ENCODE measurements around the gene CTSS. TPM values are rescaled to one million over a fixed set of nuclear protein-coding genes. Genes with fewer than 3 reads are reported as not detected.
"Not testable (repeated sequence)": the region's sequence is repeated elsewhere in the genome, so short reads cannot be mapped to it uniquely, and the experiment has no call there.

The CTSS gene
- total and polyA plus RNA-seq, 8 donors: 6.5 to 126 (median 9.6) TPM

DNA sequence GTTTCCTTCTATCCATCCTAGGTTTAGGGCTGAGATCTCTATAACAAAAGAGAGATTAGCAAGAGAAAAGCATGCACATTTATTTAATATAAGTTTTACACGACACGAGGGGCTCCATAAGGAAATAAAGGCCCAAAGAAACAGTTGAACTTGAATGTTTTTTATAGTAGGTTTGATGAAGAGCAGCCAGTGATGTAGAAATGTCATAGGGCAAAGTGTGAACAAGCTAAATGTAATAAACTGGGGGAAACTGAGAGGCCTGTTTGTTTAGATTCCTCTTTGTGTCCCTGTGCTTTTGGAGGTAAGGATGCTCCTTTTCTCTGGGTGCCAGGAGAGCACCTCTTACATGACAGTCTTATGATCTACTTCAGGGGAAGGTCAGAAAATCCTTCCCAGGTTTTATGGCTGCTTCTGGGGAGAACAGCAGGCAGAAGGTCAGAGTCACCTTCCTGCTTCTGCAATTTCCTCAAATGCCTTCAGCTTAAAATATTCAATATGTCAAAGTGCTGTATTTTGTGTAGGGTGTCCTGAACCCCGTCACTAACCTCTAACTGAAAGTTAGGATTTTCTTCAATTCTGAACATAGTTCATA, 35.4 kb downstream of the CTSS start:
- Histone ChIP-seq H3K4me1 (no peaks in the 10 kb centered on the region), H3K4me3 (no peak overlapping the region), H3K36me3 (no peaks in the 10 kb centered on the region), H3K27ac (no peak overlapping the region), H3K9me3 (no peaks in the 10 kb centered on the region), H3K27me3 (no peaks in the 10 kb centered on the region)
- ATAC-seq (no peak), DNase-seq (no peak), FAIRE-seq (no peak)
- TF ChIP-seq, protein P1, sequence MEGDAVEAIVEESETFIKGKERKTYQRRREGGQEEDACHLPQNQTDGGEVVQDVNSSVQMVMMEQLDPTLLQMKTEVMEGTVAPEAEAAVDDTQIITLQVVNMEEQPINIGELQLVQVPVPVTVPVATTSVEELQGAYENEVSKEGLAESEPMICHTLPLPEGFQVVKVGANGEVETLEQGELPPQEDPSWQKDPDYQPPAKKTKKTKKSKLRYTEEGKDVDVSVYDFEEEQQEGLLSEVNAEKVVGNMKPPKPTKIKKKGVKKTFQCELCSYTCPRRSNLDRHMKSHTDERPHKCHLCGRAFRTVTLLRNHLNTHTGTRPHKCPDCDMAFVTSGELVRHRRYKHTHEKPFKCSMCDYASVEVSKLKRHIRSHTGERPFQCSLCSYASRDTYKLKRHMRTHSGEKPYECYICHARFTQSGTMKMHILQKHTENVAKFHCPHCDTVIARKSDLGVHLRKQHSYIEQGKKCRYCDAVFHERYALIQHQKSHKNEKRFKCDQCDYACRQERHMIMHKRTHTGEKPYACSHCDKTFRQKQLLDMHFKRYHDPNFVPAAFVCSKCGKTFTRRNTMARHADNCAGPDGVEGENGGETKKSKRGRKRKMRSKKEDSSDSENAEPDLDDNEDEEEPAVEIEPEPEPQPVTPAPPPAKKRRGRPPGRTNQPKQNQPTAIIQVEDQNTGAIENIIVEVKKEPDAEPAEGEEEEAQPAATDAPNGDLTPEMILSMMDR (IDR thresholded peaks at IDR 0.05): no peak
- intact Hi-C loops (cut with DNase I): no loop called here
- WGBS, 2 donors: 79 to 82% methylated on average over 3 of the region's 3 CpGs

DNA sequence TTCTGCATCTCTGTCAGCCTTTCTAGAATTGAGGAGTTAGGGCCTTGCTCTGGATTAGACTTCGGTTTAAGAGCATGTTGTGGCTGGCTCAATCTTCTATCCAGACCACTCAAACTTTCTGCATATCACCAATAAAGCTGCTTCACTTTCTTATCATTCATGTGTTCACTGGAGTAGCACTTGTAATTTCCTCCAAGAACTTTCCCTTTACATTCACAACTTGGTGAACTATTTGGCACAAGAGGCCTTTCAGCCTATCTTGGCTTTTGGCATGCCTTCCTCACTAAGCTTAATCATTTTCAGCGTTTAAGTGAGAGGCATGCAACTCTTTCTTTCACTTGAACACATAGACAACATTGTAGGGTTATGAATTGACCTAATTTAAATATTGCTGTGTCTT, 41.2 kb downstream of the CTSS start:
- intact Hi-C loops (cut with DNase I): no loop called here
- no peaks in the 10 kb centered on the region for H3K36me3 ChIP-seq
- ATAC-seq (no peak), FAIRE-seq (no peak), DNase-seq (no peak)
- no peaks in the 10 kb centered on the region for H3K9me3 ChIP-seq
- no peaks in the 10 kb centered on the region for H3K4me1 ChIP-seq
- H3K27me3 ChIP-seq: no peaks in the 10 kb centered on the region
- H3K27ac ChIP-seq: no peak overlapping the region
- TF ChIP-seq, protein P1 (IDR thresholded peaks at IDR 0.05): no peak
- 52 to 61% methylated on average over 2 of the region's 2 CpGs for WGBS, 2 donors
- H3K4me3 ChIP-seq: no peak overlapping the region

DNA sequence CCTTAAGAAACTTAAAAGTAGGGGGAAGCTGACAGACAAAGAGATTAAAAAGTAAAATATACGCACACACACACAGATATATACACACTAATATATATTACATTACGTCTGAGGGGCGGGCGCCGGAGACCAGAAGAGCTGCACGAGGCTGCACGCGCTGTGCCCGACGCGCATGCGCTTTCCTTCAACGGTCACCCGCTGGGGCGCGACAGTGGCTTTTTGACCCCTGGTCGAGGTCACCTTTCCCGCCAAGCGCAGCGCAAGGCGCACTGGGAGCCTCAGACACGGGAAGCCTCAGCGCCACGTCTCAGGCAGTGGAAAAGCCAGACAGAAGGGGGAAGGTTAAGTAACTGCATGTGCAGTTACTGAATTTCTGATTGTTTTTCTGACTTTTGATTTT, 44.9 kb downstream of the CTSS start, which contains the start of gene HORMAD1:
HORMAD1 (minus strand) TSS at position 193 of the 400 bp plus-strand sequence. CDS start 1,390 bp downstream, outside the sequence.
- intact Hi-C loops (cut with DNase I): no loop called here
- DNase-seq: no peak
- no peaks in the 10 kb centered on the region for H3K36me3 ChIP-seq
- 95 to 96% methylated on average over 24 of the region's 24 CpGs for WGBS, 2 donors
- FAIRE-seq: no peak
- H3K27ac ChIP-seq: no peak within 1 kb of the TSS
- no peaks in the 10 kb centered on the region for H3K27me3 ChIP-seq
- TF ChIP-seq, protein P1 (IDR thresholded peaks at IDR 0.05): no peak
- H3K9me3 ChIP-seq: no peaks in the 10 kb centered on the region
- no peak within 1 kb of the TSS for H3K4me3 ChIP-seq
- no peak for ATAC-seq
- H3K4me1 ChIP-seq: no peaks in the 10 kb centered on the region

DNA sequence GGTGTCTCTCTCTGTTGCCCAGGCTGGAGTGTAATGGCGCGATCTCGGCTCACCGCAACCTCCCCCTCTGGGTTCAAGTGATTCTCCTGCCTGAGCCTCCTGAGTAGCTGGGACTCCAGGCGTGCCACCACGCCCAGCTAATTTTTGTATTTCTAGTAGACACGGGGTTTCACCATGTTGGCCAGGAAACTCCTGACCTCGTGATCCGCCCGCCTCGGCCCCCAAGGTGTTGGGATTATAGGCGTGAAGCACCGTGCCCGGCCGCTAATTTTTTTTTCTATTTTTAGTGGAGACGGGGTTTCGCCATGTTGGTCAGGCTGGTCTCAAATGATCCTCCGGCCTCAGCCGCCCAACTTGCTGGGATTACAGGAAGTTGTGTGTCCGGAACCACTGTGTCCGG, 45.5 kb downstream of the CTSS start:
- Histone ChIP-seq H3K36me3 (no peaks in the 10 kb centered on the region), H3K27me3 (no peaks in the 10 kb centered on the region), H3K4me3 (no peak overlapping the region), H3K4me1 (no peaks in the 10 kb centered on the region), H3K9me3 (no peaks in the 10 kb centered on the region), H3K27ac (no peak overlapping the region)
- no peak for FAIRE-seq
- ATAC-seq: no peak
- TF ChIP-seq, protein P1 (IDR thresholded peaks at IDR 0.05): no peak
- no peak for DNase-seq
- 94 to 97% methylated on average over 21 of the region's 21 CpGs for WGBS, 2 donors
- intact Hi-C loops (cut with DNase I): no loop called here

DNA sequence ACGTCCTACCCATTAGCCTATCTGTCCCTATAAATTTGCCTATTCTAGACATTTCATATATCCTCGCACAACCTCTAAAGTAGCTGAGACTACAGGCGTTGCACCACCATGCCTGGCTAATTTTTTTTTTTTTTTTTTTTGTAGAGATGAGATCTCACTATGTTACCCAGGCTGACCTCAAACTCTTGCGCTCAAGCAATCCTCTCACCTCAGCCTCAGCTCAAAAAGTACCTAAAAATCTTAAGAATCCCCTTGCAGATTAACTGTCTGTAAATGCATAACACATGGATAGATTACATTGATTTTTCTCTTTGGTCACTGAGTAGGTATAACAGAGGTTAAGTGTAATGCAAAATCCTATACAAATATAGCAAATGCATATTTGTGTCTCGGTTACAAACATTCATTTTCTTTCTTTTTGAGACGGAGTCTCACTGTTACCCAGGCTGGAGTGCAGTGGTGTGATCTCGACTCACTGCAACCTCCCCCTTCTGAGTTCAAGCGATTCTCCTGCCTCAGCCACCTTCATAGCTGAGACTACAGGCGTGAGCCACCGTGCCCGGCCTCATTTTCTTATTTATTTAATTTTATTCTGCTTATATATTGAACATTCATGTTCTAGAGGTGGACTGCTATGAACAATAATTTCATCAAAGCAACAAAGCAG, 47.2 kb downstream of the CTSS start:
- ATAC-seq (no peak), DNase-seq (no peak), FAIRE-seq (no peak)
- 75 to 82% methylated on average over 11 of the region's 11 CpGs for WGBS, 2 donors
- H3K4me1 ChIP-seq: no peaks in the 10 kb centered on the region
- no peaks in the 10 kb centered on the region for H3K27me3 ChIP-seq
- no peaks in the 10 kb centered on the region for H3K36me3 ChIP-seq
- no peak overlapping the region for H3K27ac ChIP-seq
- intact Hi-C loops (cut with DNase I): no loop called here
- no peaks in the 10 kb centered on the region for H3K9me3 ChIP-seq
- H3K4me3 ChIP-seq: no peak overlapping the region
- TF ChIP-seq, protein P1 (IDR thresholded peaks at IDR 0.05): no peak

DNA sequence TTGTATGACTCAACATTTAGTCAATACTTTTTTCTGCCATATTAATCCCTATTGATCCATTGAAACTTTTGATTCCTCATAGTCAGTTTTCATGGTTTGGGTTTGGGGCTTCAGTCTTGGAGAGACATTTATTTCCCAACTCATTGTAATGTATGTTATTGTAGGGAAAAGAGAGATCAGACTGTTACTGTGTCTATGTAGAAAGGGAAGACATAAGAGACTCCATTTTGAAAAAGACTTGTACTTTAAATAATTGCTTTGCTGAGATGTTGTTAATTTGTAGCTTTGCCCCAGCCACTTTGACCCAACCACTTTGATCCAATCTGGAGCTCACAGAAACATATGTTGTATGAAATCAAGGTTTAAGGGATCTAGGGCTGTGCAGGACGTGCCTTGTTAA, 56.5 kb downstream of the CTSS start:
- H3K27ac ChIP-seq; H3K4me3 ChIP-seq; intact Hi-C loops (cut with DNase I); FAIRE-seq; H3K9me3 ChIP-seq; H3K4me1 ChIP-seq; H3K36me3 ChIP-seq; DNase-seq; ATAC-seq; H3K27me3 ChIP-seq: not testable (repeated sequence)
- 46 to 77% methylated on average over 1 of the region's 1 CpG for WGBS, 2 donors

Data from pancreas (tissue), 10 donors.